ENCODE measurements around the gene EML1. TPM values are rescaled to one million over a fixed set of nuclear protein-coding genes. Genes with fewer than 3 reads are reported as not detected.

The EML1 gene
- total RNA-seq, 1 donor from 2014 or later: 28.3 TPM

DNA sequence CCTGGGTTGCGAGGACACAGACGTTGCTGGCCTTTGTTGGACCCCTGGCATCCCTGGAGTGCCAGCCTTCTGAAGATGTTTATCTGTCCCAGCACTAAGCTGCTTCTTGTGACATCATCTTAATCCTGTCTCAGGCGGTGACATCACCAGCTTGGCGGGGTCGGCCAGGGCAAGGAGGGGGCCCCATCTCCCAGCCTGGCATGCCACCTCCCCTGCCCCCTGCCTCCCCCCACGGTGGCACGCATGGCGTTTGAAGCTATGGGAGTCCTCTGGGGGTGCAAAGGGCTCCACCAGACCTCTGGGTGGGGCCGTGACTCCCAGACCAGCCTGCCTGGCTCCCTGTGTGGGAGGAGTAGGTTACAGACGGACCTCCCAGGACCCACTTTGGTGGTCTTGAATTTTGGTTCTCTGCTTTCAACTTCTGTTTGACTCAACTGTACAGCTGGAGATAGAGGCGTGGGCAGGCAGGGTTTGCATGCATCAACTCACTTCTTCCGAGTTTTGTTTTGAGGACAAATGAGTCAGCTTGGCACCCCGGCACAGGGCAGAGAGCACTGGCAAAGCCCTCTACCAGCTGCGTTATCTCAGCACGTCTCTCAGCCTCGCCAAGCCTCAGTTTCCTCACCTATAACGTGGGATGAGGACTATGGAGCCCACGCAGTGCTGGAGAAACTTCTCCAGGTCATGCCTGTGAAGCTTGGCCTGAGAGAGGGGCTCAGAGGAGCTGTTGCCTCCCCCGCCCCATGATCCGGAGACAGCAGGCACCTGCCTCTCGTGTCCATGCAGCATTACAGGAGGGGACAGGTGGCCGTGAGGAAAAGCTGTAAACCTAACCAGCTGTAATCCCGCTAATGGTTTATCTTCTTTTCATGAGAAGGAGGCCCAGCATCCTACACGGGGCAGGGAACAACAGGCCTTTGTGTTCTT, 38.8 kb upstream of the EML1 start:
- intact Hi-C loops (cut with DNase I): loop anchor here (1.0 to 10.0 kb wide), 2 partner anchors 8 to 620 kb away; partner anchors contain the start of gene WDR25
- Histone ChIP-seq H3K9me3 (no peaks in the 10 kb centered on the region), H3K4me3 (peak overlapping the region in 1 of 2 donors; percentile 2), H3K36me3 (no peaks in the 10 kb centered on the region), H3K27ac (peak overlapping the region; percentile 22 to 48), H3K27me3 (no peaks in the 10 kb centered on the region), H3K4me1 (peaks cover 19 to 51% of the 10 kb centered on the region in 2 donors)
- TF ChIP-seq CTCF (IDR thresholded peaks at IDR 0.05): no peak
- DNase-seq (ENCODE audit: low spot score in 2 of 2): peak; percentile 42 to 86

DNA sequence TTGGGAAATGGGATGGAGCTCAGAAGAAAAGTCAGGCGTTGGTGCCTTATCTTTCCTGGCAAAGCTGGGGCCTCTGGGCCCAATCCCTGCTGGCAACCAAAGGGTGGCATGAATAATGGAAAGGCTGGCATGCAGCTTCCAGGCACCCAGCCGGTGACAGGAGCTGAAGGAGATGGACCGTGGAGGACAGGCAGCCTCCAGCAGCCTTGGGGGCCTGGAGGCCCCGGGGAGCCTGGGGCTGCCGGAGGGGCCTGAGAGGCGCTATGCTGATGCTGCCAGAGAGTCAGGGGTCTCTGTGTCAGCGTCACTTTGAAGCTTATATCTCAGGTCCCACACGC, 38.2 kb upstream of the EML1 start:
- intact Hi-C loops (cut with DNase I): loop anchor here (10.0 kb wide), 1 partner anchor 620 kb away; the partner anchor contains the start of gene WDR25

GRCh38 chr14:99755629-99756603, 37.3 kb upstream of the EML1 start:
- no peak for TF ChIP-seq CTCF (IDR thresholded peaks at IDR 0.05)
- Histone ChIP-seq H3K27me3 (no peaks in the 10 kb centered on the region), H3K27ac (peak overlapping the region; percentile 22 to 48), H3K9me3 (no peaks in the 10 kb centered on the region), H3K36me3 (no peaks in the 10 kb centered on the region), H3K4me1 (peaks cover 16 to 47% of the 10 kb centered on the region in 2 donors), H3K4me3 (no peak overlapping the region)
- intact Hi-C loops (cut with DNase I): loop anchor here (1.0 to 10.0 kb wide), 2 partner anchors 10 to 619 kb away; partner anchors contain the start of gene WDR25
- peak; percentile 78 to 97 for DNase-seq (ENCODE audit: low spot score in 2 of 2)

More for the DNA sequence above, 38.2 kb upstream of the EML1 start:
- Histone ChIP-seq H3K9me3 (no peaks in the 10 kb centered on the region), H3K27me3 (no peaks in the 10 kb centered on the region), H3K4me3 (no peak overlapping the region), H3K4me1 (peaks cover 16 to 48% of the 10 kb centered on the region in 2 donors), H3K36me3 (no peaks in the 10 kb centered on the region), H3K27ac (peak overlapping the region; percentile 22 to 48)
- DNase-seq (ENCODE audit: low spot score in 2 of 2): no peak
- TF ChIP-seq CTCF (IDR thresholded peaks at IDR 0.05): no peak

- intact Hi-C loops (cut with DNase I): loop anchor here (1.0 to 10.0 kb wide), 2 partner anchors 10 to 618 kb away; partner anchors contain the start of gene WDR25
- H3K4me3 ChIP-seq: no peak overlapping the region
- no peak for TF ChIP-seq CTCF (IDR thresholded peaks at IDR 0.05)
- H3K27ac ChIP-seq: peak overlapping the region in 1 of 2 donors; percentile 43
- H3K27me3 ChIP-seq: no peaks in the 10 kb centered on the region
- no peak for DNase-seq (ENCODE audit: low spot score in 2 of 2)
- H3K9me3 ChIP-seq: no peaks in the 10 kb centered on the region
- H3K4me1 ChIP-seq: peaks cover 16 to 47% of the 10 kb centered on the region in 2 donors
- no peaks in the 10 kb centered on the region for H3K36me3 ChIP-seq
Observed at GRCh38 chr14:99756796-99757195, 36.4 kb upstream of the EML1 start.

Measured in ascending aorta (tissue), 2 donors.